Measurements from ENCODE around the gene SCAMP3.
"Not testable (repeated sequence)": the region's sequence is repeated elsewhere in the genome, so short reads cannot be mapped to it uniquely, and the experiment has no call there.

The SCAMP3 gene

DNA sequence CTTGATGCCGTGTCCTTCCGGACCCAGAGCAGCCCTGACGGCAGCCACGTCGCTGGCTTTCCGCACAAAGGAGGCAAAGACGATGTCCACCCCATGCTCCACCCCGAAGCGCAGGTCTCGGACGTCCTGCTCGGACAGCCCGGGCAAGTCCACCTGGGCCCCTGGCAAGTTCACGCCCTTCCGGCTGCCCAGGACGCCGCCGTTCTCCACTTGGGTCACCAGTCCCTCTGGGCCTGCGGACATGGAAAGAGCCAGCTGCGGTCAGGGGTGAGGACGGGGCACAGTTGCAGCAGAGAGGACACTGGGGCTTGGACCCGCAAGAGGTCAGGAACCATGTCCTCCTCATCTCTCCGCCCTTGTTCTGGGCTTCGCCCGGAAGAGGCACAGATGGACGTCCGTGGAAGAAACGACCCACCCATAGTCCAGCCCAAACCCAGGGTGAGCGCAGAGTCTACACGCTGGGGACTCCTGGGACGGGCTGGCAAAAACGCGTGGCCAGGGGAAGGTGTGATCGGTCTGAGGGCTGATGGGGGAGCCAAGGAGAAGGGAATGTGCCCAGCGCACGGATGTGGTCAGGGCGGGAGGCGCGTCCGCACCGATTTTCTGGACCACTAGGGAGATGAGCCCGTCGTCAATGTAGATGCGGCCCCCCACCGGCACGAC, 32.5 kb upstream of the SCAMP3 start:
- Histone ChIP-seq H3K27ac (ENCODE audit: poor library complexity, severe bottlenecking) (no peak overlapping the region), H3K36me3 (ENCODE audit: low read depth) (no peaks in the 10 kb centered on the region), H3K4me3 (ENCODE audit: severe bottlenecking) (no peak overlapping the region), H3K4me1 (ENCODE audit: insufficient read depth, poor library complexity, severe bottlenecking) (no peaks in the 10 kb centered on the region), H3K27me3 (ENCODE audit: insufficient read depth, poor library complexity, severe bottlenecking) (peaks cover 7% of the 10 kb centered on the region), H3K9me3 (ENCODE audit: severe bottlenecking) (no peaks in the 10 kb centered on the region)
- no peak for DNase-seq (ENCODE audit: low spot score)
- no peak for ATAC-seq (ENCODE audit: low read depth)
- TF ChIP-seq, protein P1, sequence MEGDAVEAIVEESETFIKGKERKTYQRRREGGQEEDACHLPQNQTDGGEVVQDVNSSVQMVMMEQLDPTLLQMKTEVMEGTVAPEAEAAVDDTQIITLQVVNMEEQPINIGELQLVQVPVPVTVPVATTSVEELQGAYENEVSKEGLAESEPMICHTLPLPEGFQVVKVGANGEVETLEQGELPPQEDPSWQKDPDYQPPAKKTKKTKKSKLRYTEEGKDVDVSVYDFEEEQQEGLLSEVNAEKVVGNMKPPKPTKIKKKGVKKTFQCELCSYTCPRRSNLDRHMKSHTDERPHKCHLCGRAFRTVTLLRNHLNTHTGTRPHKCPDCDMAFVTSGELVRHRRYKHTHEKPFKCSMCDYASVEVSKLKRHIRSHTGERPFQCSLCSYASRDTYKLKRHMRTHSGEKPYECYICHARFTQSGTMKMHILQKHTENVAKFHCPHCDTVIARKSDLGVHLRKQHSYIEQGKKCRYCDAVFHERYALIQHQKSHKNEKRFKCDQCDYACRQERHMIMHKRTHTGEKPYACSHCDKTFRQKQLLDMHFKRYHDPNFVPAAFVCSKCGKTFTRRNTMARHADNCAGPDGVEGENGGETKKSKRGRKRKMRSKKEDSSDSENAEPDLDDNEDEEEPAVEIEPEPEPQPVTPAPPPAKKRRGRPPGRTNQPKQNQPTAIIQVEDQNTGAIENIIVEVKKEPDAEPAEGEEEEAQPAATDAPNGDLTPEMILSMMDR (IDR thresholded peaks at IDR 0.05; ENCODE audit: poor library complexity, severe bottlenecking): no peak

DNA sequence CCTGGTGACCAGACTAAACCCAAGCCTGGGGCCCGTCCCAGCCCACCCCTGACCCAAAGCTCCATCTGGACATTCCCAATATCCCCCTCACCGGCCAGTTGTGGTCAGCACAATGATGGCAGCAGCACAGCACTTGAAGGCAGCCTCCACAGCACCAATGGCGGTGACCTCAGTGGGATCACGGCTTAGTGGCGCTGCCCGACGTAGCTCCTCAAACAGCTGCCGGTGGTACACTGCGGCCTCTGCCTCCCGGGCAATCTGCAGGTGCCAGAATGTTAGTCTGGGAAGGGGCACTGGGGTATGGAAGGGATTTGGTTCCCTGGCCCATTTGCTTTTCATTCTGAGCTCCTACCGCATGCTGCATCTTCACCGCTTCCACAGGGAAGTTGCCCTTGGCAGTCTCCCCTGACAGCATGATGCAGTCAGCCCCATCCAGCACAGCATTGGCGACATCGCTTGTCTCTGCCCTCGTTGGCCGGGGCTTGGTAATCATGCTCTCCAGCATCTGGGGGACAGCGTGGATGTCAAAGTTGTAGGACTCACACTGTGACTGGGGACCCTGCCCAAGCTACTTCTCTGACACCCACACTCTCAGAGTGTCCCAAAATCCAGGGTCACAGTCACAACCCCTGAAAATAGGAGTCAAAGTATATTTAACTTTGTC, 31.1 kb upstream of the SCAMP3 start:
- peaks cover 7% of the 10 kb centered on the region for H3K27me3 ChIP-seq (ENCODE audit: insufficient read depth, poor library complexity, severe bottlenecking)
- TF ChIP-seq, protein P1 (IDR thresholded peaks at IDR 0.05; ENCODE audit: poor library complexity, severe bottlenecking): no peak
- H3K36me3 ChIP-seq (ENCODE audit: low read depth): no peaks in the 10 kb centered on the region
- H3K9me3 ChIP-seq (ENCODE audit: severe bottlenecking): no peaks in the 10 kb centered on the region
- H3K4me3 ChIP-seq (ENCODE audit: severe bottlenecking): no peak overlapping the region
- DNase-seq (ENCODE audit: low spot score) (no peak), ATAC-seq (ENCODE audit: low read depth) (no peak)
- H3K27ac ChIP-seq (ENCODE audit: poor library complexity, severe bottlenecking): no peak overlapping the region
- H3K4me1 ChIP-seq (ENCODE audit: insufficient read depth, poor library complexity, severe bottlenecking): no peaks in the 10 kb centered on the region

DNA sequence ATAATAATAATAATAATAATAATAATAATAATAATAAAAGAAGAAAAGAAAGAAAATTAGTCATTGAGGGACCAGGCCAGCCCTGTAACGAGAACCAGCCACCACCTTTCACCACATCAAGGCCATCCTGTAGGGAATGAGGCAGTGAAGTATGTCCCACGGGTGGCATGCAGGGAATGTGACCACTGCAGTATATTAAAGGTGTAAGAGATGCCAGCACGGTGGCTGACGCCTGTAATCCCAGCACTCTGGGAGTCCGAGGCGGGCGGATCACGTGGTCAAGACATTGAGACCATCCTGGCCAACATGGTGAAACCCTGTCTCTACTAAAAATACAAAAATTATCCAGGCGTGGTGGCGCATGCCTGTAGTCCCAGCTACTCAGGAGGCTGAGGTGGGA, 28.8 kb upstream of the SCAMP3 start:
- ATAC-seq (ENCODE audit: low read depth); H3K36me3 ChIP-seq (ENCODE audit: low read depth); DNase-seq (ENCODE audit: low spot score); H3K27me3 ChIP-seq (ENCODE audit: insufficient read depth, poor library complexity, severe bottlenecking); H3K27ac ChIP-seq (ENCODE audit: poor library complexity, severe bottlenecking); H3K9me3 ChIP-seq (ENCODE audit: severe bottlenecking); H3K4me1 ChIP-seq (ENCODE audit: insufficient read depth, poor library complexity, severe bottlenecking); H3K4me3 ChIP-seq (ENCODE audit: severe bottlenecking): not testable (repeated sequence)

DNA sequence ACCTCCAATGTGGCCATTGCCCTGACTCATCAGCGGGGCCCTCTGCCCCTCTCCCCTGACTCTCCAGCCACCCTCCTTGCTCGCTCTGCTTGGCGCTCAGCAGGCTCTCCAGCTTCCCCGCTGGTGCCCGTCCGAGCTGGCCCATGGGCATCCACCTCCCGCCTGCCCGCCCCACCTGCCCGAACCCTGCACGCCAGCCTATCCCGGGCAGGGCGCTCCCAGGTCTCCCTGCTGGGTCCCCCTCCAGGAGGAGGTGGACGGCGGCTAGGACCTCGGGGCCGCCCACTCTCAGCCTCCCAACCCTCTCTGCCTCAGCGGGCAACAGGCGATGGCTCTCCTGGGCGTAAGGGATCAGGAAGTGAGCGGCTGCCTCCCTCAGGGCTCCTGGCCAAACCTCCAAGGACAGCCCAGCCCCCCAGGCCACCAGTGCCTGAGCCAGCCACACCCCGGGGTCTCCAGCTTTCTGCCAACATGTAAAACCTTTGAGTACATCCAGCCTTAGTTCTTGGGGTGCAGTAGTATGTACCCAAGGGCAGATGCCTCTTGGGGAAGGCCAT, 25.9 kb upstream of the SCAMP3 start:
- Histone ChIP-seq H3K4me1 (ENCODE audit: insufficient read depth, poor library complexity, severe bottlenecking) (no peaks in the 10 kb centered on the region), H3K9me3 (ENCODE audit: severe bottlenecking) (no peaks in the 10 kb centered on the region), H3K27ac (ENCODE audit: poor library complexity, severe bottlenecking) (no peak overlapping the region), H3K27me3 (ENCODE audit: insufficient read depth, poor library complexity, severe bottlenecking) (no peaks in the 10 kb centered on the region), H3K36me3 (ENCODE audit: low read depth) (no peaks in the 10 kb centered on the region), H3K4me3 (ENCODE audit: severe bottlenecking) (no peak overlapping the region)
- TF ChIP-seq, protein P1 (IDR thresholded peaks at IDR 0.05; ENCODE audit: poor library complexity, severe bottlenecking): no peak
- ATAC-seq (ENCODE audit: low read depth) (no peak), DNase-seq (ENCODE audit: low spot score) (no peak)

DNA sequence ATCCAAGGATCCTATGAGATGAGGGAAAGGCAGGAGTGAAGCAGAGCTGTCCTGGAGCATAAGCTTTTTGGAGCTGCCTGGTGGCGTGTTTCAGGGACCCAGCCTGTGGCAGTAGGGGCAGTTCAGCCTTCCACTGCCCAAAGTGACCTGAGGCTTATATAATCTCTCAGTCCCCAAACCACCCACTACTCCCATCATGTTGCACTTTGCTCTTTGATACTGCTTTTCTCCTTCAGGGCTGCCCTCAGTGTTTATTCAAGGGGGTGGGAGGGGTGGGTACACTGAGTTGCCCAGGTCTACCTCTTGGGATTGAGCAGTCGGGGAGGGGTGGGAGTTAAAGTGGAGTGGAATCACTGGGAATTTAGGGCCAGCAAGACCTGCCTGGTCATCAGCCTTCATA, 24.4 kb upstream of the SCAMP3 start:
- TF ChIP-seq, protein P1 (IDR thresholded peaks at IDR 0.05; ENCODE audit: poor library complexity, severe bottlenecking): no peak
- H3K4me1 ChIP-seq (ENCODE audit: insufficient read depth, poor library complexity, severe bottlenecking): no peaks in the 10 kb centered on the region
- H3K27ac ChIP-seq (ENCODE audit: poor library complexity, severe bottlenecking): no peak overlapping the region
- no peaks in the 10 kb centered on the region for H3K27me3 ChIP-seq (ENCODE audit: insufficient read depth, poor library complexity, severe bottlenecking)
- no peaks in the 10 kb centered on the region for H3K36me3 ChIP-seq (ENCODE audit: low read depth)
- no peaks in the 10 kb centered on the region for H3K9me3 ChIP-seq (ENCODE audit: severe bottlenecking)
- no peak for ATAC-seq (ENCODE audit: low read depth)
- no peak overlapping the region for H3K4me3 ChIP-seq (ENCODE audit: severe bottlenecking)
- DNase-seq (ENCODE audit: low spot score): no peak

Data from RWPE2 (cell line).